CD4-positive, alpha-beta T cell treated with Interleukin-17A for 4 hours (primary cell): ENCODE measurements around the gene TSGA10.
A peak's percentile ranks its signal among the peaks of the same experiment; 100 is the strongest.
"Not testable (repeated sequence)": the region's sequence is repeated elsewhere in the genome, so short reads cannot be mapped to it uniquely, and the experiment has no call there.

Experiments
- DNase-seq: peaks from one replicate; pipeline ENCODE4 v3.0.0-alpha.2; 2020; ENCODE audit warnings: mixed read lengths

The TSGA10 gene

GRCh38 chr2:99153921-99154604 is 679 bp downstream of the TSGA10 start:
- DNase-seq, result no peak

DNA sequence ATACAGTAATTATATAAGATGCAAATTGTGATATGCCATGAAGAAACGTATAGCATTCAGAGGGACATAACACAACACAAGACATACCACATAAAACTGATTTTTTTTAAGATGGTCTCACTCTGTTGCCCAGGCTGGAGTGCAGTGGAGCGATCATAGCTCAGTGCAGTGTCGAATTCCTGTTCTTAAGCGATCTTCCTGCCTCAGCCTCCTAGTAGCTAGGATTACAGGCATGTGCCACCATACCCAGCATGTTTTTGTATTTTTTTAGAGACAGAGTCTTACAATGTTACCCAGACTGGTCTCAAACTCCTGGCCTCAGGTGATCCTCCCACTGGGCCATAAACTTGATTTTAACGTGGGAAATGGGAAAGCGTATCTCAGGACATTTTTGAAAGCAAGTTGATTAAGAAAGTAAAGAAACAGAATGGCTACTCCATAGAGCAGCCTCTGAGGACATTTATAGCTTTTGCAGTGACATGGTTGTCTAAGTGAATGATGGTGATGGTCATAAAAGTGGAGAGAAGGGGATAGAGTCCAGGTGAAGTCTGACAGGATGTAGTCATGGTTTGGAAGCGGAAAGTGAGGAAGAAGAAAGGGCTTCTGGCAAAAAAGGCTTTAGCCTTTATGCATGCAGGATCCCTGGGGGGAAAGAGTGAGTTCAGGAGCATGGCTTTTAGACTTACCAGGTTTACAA is 2.4 kb downstream of the TSGA10 start:
- no peak for DNase-seq

DNA sequence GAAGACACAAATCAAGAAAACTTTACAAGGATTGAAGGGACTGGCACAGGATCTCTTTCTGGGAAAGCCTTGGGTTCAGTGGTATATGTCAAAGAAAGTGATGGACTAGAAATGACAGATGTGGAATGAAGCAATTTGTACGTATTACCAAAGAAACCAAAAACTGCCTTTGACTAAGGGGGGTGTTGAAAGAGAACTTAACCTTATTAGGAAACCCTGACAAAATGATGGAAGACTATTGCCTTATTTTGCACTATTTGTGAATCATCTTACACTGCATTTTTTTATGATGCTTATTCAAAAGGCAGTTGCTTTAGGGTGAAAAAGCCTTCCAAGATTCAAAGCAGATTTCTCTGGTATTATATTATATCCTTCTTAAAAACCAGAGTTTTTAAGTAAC is 4.0 kb downstream of the TSGA10 start:
- DNase-seq, result no peak

DNA sequence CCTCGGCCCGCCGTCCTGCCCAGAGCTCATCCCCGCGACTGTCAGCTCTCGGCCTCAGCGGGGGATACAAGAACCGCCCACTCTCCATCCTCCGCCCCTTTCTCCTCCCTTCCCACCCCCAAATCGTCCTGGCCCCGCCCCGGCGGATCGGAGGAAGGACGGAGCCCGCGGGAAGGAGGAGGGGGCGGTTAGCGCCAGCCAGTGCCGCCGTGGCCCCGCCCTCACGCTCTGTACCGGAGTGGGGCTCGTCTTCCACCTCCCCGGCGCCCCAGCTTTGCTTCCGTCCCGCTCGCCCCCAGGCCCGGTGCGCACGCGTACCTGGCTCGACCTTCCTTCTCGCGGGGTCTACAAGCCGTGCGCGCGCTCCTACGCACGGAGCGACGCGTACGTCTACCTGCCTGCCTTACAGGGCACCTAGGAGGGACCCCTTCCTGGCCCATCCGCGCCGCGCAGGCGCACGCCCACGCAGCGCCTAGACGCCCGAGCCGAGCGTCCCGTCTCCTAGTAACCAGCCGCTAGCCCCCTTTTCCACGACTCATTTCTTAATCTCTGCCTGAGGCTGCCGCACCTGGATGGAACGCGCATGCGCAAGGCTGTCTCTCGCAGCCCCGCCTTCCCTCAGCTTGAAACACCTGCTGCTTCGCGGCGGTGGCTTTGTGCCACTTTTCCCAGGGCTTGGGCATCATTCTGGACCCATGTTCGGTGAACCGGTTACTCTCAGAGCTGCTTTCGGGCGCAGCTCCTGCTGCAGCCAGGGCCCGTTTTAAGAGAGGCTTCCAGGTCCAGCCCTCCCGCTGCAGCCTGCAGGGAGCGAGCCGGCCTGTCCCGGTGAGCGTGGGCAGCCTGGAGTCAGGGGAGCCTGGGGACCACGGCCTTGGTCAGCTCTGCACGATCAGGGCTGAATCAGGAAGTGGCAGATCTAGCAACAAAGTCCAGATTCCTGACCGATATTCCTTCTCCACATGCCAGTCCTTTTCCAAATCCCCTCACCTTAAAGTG is 13.3 kb downstream of the TSGA10 start, which contains the start of gene C2orf15:
C2orf15 (plus strand) TSS at position 598 of the 999 bp plus-strand sequence. CDS start 8,852 bp downstream, outside the sequence.
- DNase-seq, result peak; percentile 99

DNA sequence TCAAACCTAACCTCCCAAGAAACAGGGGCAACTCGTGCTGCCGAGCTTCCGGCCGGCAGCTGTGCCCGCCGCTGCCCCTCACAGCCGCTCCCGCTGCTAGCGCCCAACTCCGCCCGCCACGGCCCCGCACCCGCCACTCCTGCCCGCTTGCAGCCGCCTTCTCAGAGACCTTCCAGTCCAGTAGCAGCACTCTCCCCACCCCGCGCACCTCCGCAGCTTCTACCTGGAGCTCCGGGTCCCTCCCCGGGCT is 14.0 kb downstream of the TSGA10 start:
- DNase-seq, result no peak

- no peak for DNase-seq
Measured at GRCh38 chr2:99140056-99140859, 14.5 kb downstream of the TSGA10 start.

DNA sequence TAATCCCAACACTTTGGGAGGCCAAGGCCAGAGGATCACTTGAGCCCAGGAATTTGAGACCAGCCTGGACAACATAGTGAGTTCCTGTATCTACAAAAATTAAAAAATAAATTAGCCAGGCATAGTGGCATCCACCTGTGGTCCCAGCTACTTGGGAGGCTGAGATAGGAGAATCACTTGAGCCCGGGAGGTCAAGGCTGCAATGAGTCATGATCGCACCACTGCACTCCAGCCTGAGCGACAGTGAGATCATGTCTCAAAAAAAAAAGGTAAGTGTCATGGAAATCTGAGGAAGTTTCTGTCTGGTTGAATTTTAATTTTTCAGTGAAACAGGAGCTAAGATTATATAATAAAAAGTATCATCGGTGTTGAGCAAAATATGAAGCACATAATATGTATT is 15.7 kb downstream of the TSGA10 start:
- no peak for DNase-seq

- DNase-seq, result not testable (repeated sequence)
Measured at GRCh38 chr2:99135044-99135556, 19.6 kb downstream of the TSGA10 start.

DNA sequence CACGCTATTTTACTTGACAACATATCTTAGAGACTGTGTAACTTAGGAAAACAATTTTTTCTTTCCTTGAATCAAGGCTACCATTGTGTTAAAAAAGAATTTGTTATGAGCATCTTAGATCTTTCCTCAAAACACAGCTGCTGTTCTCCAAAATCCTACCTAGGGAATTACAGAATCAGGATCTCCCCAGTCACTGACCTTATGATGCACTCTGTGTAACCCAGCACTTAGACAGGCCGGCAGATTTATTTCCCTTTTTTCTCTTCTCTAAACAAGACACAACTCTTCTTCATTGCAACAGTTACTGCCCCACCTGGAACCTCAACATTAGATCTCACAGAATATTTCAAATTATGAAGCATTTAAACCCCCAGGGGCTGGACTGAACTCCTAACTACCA is 26.8 kb downstream of the TSGA10 start:
- DNase-seq, result no peak

- no peak for DNase-seq
Measured at GRCh38 chr2:99112617-99113016, 42.1 kb downstream of the TSGA10 start.

DNA sequence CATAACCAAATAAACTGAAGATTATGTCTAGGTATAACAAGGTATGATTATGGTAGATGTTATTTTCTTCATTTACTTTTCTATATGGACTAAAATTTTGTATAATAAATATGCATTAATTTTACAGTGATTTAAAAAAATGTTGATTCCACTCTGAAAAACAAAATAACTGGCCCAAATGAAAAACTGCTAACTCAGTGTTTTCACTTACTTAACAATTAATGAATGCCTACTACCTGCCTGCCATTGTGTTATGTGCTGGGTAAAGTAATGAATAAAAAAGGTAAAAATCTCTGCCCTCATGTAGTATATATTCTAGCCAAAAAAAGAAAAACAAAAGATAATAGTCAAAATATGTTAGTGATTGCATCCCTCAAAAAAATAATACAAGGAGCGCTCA is 42.8 kb downstream of the TSGA10 start:
- DNase-seq, result no peak

DNA sequence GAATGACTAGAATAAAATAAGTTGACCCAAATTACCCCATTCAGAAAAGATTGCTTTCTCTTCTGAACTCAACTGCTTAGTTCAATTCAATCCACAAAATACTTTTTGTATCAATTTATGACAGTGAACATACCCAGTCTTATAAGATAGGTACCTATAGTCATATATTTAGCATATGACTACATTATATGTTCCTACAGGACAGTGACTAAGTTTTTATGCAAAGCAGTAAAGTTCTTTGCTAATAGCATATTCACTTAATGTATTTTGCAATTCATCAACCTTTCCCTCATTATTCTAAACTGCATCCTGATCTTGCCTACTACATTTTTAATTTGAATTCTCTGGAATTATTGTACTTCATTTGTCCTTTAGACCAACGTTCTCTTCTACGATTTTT is 43.5 kb downstream of the TSGA10 start:
- no peak for DNase-seq

DNA sequence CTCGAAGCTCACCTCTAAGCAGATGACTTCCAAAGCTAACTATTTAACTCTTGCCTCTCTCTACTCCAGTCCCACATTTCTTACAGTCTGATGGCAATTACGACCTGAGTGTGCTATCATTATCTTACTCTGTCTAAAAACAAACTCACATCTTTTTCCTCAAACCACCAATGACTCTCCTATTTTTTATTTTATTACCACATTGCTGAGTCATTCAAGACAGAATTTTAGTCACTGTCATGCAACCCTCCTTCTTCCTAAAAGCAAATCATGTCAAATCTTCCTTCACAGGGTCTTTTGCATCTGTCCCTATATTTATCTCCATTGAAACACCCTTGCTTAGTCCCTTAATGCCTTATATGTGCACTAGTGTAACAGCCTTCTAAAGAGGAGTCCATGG is 47.8 kb downstream of the TSGA10 start:
- no peak for DNase-seq

GRCh38 chr2:99104006-99104405 is 50.7 kb downstream of the TSGA10 start:
- no peak for DNase-seq

DNA sequence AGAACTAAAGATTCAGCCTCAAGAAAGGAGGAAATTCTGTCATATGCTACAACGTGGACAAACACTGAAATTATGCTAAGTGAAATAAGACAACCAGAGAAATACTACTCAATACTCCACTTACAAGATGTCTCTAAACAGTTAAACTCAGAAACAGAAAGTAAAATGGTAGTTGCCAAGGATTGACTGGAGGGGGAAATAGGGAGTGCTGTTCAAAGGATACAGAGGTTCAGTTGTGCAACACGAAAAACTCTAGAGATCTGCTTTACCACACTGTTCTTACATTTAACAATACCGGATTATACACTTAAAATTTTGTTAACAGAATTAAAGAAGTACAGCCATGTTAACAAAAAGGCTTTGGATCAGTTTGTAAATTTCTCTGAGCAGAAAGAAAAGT is 53.0 kb downstream of the TSGA10 start:
- no peak for DNase-seq

DNA sequence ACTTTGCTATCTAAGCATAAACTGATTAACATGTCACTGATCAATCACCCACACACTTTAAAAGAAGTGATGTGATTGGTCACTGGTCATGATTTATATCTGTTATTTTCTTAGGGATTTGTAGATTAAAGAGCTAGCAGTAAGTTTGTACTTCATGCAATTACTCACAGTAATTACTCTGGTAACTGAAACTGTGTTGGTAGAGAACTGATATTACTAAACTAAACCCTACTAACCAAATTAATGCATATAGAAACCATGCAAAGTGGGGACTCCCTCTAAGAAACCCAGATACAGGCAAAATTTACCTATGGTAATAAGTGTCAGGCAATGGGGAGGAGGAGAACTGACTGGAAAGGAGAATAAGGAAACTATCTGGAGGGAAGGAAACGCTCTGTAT is 58.0 kb downstream of the TSGA10 start:
- DNase-seq, result no peak

- DNase-seq, result no peak
Measured at GRCh38 chr2:99088017-99088416, 66.7 kb downstream of the TSGA10 start.

DNA sequence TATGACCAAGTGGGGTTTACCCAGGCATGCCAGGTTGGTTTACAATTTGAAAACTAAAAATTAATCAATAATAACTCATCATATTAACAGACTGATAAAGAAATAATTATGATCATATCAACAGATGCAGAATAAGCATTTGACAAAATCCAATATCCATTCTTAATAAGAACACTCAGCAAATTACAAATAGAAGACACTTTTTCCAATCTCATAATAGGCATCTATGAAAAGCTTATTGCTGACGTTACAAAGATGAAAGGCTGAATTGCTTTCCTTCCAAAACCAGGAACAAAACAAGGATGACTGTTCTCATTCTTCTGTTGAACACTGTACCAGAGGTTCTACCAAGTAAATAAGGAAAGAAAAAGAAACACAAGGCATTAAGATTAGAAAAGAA is 68.4 kb downstream of the TSGA10 start:
- no peak for DNase-seq

DNA sequence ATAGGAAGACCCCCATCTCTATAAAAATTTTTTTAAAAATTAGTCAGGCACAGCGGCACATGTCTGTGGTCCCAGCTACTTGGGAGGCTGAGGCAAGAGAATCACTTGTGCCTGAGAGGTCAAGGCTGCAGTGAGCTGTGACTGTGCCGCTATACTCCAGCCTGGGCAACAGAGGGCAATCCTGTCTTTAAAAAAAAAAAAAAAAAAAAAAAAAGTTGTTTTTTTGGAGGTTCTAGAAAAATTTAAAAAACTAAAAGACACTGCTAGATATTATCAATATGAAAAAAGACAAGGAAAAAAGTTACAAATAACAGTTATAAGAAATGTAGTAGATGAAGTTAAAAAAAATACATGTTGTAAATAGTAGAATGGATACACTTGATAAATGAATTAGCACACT is 69.3 kb downstream of the TSGA10 start:
- peak; percentile 13 for DNase-seq

- DNase-seq, result no peak
Measured at GRCh38 chr2:99084256-99084655, 70.5 kb downstream of the TSGA10 start.

- no peak for DNase-seq
Measured at GRCh38 chr2:99081891-99082290, 72.9 kb downstream of the TSGA10 start.

- DNase-seq, result no peak
Measured at GRCh38 chr2:99079226-99079625, 75.5 kb downstream of the TSGA10 start.

DNA sequence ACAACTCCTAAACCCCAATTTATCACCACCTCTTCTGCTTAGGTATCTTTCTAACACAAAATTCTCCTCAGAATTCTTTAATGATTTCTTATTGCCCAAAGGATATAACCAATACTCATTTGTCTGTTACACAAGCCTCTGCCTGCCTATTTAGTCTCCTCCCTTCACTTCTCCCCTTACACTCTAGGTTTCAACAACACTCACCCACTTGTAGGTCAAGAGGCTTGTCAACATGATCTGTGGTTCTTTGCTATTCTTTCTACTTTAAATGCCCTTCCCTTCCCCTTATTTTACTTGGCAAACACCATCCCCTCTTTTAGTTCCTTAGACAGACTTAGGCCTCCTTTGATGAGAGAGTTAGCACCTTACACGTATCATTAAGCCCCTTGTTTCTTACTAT is 82.2 kb downstream of the TSGA10 start:
- DNase-seq, result no peak
